Astrocyte of the spinal cord (primary cell): ENCODE data around the gene RTP4.

ENCODE experiments used
- DNase-seq: peaks from one replicate; pipeline ENCODE4 v3.0.0; 2011; ENCODE audit warnings: low read depth, low spot score
- H3K4me3 ChIP-seq: 2 replicates; pipeline ENCODE4 v1.5.1; 2011; ENCODE audit warnings: low read depth, mild to moderate bottlenecking, low read length, moderate library complexity
- CTCF ChIP-seq: IDR thresholded peaks from 2 replicates; pipeline ENCODE4 v1.5.1; 2012; ENCODE audit warnings: low read depth, mild to moderate bottlenecking, low read length, inconsistent platforms
- in situ Hi-C: cut with HindIII; loops from 2 replicates; pipeline ENCODE4 v1.10.0; 2017; ENCODE audit warnings: low sequenced_read_pairs

RTP4 gene

GRCh38 chr3:187325632-187326031, 42.6 kb upstream of the RTP4 start:
- no peak for TF ChIP-seq CTCF
- in situ Hi-C loops = no loop called here
- no peak for DNase-seq
- H3K4me3 ChIP-seq = no peak overlapping the region

- H3K4me3 ChIP-seq = no peak overlapping the region
- in situ Hi-C loops = no loop called here
- DNase-seq = no peak
- no peak for TF ChIP-seq CTCF
Measured at GRCh38 chr3:187327845-187328244, 40.3 kb upstream of the RTP4 start.

- no peak overlapping the region for H3K4me3 ChIP-seq
- TF ChIP-seq CTCF = no peak
- no peak for DNase-seq
- in situ Hi-C loops = no loop called here
Measured at GRCh38 chr3:187328691-187329090, 39.5 kb upstream of the RTP4 start.

GRCh38 chr3:187334904-187335303, 33.3 kb upstream of the RTP4 start:
- in situ Hi-C loops = no loop called here

GRCh38 chr3:187336322-187336721, 31.9 kb upstream of the RTP4 start:
- in situ Hi-C loops = no loop called here
- no peak overlapping the region for H3K4me3 ChIP-seq
- TF ChIP-seq CTCF = no peak
- no peak for DNase-seq

More at GRCh38 chr3:187334904-187335303, 33.3 kb upstream of the RTP4 start:
- no peak for TF ChIP-seq CTCF
- H3K4me3 ChIP-seq = no peak overlapping the region
- no peak for DNase-seq

GRCh38 chr3:187340578-187340977, 27.6 kb upstream of the RTP4 start:
- no peak overlapping the region for H3K4me3 ChIP-seq
- no peak for TF ChIP-seq CTCF
- DNase-seq = no peak
- in situ Hi-C loops = no loop called here

GRCh38 chr3:187342255-187342654, 25.9 kb upstream of the RTP4 start:
- TF ChIP-seq CTCF = no peak
- in situ Hi-C loops = no loop called here
- no peak overlapping the region for H3K4me3 ChIP-seq
- DNase-seq = no peak
